ENCODE results near the gene SEMG1. TPM values are rescaled to one million over a fixed set of nuclear protein-coding genes. Genes with fewer than 3 reads are reported as not detected.

SEMG1 gene
- total RNA-seq, 1 donor from 2014 or later: not detected

DNA sequence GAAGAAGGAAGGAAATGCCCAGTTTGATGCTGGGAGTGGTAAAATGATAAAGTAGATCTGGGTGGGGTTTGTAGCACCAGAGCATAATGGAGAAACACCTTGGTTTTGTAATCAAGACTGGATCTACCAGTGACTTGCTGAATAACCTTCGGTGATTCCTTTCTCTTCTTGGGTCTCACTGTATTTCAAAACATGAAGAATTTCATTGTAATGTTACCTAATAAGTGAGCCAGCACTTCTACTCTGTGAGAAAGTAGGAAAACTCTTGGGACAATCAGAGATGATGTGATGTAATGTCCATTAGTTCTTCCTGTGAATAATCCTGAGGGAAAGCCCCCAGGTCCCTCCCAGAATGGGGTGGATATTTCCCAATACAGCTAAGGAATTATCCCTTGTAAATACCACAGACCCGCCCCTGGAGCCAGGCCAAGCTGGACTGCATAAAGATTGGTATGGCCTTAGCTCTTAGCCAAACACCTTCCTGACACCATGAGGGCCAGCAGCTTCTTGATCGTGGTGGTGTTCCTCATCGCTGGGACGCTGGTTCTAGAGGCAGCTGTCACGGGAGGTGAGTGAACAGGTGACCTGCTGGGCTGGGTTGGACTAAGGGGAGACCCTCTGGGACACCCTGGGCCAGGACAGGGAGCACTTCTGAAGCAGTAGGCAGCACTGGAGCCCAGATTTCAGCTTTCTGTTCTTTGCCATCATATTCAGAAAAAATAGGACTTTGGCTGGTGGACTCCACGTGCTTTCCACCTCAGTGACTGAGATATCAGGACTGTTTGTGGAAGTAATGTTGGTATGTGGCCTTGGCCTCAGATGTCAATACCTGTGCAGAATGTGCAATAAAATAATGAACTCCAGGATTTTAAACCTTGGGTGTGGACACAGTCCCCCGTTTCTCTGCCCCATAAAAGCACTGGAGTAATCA, 32.1 kb upstream of the SEMG1 start, which contains the start of gene PI3:
Gene PI3 (plus strand): TSS at position 469 of the 931 bp plus-strand sequence. CDS start 21 bp downstream, at position 490.
- DNase-seq (peak; percentile 76), ATAC-seq (peak; percentile 35 to 67)
- Histone ChIP-seq H3K27me3 (ENCODE audit: low read depth) (peaks cover 16% of the 10 kb centered on the region), H3K36me3 (no peaks in the 10 kb centered on the region), H3K27ac (no peak within 1 kb of the TSS), H3K4me3 (no peak within 1 kb of the TSS), H3K9me3 (no peaks in the 10 kb centered on the region), H3K4me1 (no peaks in the 10 kb centered on the region)
- TF ChIP-seq, protein P1, sequence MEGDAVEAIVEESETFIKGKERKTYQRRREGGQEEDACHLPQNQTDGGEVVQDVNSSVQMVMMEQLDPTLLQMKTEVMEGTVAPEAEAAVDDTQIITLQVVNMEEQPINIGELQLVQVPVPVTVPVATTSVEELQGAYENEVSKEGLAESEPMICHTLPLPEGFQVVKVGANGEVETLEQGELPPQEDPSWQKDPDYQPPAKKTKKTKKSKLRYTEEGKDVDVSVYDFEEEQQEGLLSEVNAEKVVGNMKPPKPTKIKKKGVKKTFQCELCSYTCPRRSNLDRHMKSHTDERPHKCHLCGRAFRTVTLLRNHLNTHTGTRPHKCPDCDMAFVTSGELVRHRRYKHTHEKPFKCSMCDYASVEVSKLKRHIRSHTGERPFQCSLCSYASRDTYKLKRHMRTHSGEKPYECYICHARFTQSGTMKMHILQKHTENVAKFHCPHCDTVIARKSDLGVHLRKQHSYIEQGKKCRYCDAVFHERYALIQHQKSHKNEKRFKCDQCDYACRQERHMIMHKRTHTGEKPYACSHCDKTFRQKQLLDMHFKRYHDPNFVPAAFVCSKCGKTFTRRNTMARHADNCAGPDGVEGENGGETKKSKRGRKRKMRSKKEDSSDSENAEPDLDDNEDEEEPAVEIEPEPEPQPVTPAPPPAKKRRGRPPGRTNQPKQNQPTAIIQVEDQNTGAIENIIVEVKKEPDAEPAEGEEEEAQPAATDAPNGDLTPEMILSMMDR (IDR thresholded peaks at IDR 0.05): no peak
- intact Hi-C loops (cut with DNase I): no loop called here

- Histone ChIP-seq H3K4me1 (no peaks in the 10 kb centered on the region), H3K27ac (no peak overlapping the region), H3K9me3 (no peaks in the 10 kb centered on the region), H3K27me3 (ENCODE audit: low read depth) (peaks cover 16% of the 10 kb centered on the region), H3K4me3 (no peak overlapping the region), H3K36me3 (no peaks in the 10 kb centered on the region)
- no peak for DNase-seq
- ATAC-seq: no peak
- intact Hi-C loops (cut with DNase I): no loop called here
- TF ChIP-seq, protein P1 (IDR thresholded peaks at IDR 0.05): no peak
These were observed 30.1 kb upstream of the SEMG1 start for GRCh38 chr20:45176526-45177267.

DNA sequence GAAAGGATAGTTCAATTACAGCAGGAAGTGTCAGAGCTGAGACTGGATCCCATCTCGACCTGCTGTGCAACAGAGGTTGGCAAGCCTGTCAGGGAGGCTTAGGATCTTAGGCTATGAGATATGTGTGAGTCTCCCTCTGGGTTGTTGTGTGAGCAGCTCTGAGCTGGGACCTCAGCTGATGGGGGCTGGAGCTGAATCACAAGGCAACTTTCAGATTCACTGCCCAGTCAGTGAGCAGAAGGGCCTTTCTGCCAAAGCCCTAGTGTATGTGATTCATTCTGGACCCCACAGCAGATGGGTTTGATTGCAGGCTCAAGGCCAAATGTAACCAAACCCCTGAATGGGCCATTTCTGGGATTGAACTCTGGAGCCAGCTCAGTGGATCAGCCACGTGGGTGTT, 27.7 kb upstream of the SEMG1 start:
- TF ChIP-seq, protein P1 (IDR thresholded peaks at IDR 0.05): no peak
- Histone ChIP-seq H3K36me3 (no peaks in the 10 kb centered on the region), H3K9me3 (no peaks in the 10 kb centered on the region), H3K27ac (no peak overlapping the region), H3K4me3 (no peak overlapping the region), H3K4me1 (no peaks in the 10 kb centered on the region), H3K27me3 (ENCODE audit: low read depth) (no peaks in the 10 kb centered on the region)
- intact Hi-C loops (cut with DNase I): no loop called here
- DNase-seq (no peak), ATAC-seq (no peak)

- no peaks in the 10 kb centered on the region for H3K27me3 ChIP-seq (ENCODE audit: low read depth)
These were observed 25.2 kb upstream of the SEMG1 start for GRCh38 chr20:45181639-45182038.

DNA sequence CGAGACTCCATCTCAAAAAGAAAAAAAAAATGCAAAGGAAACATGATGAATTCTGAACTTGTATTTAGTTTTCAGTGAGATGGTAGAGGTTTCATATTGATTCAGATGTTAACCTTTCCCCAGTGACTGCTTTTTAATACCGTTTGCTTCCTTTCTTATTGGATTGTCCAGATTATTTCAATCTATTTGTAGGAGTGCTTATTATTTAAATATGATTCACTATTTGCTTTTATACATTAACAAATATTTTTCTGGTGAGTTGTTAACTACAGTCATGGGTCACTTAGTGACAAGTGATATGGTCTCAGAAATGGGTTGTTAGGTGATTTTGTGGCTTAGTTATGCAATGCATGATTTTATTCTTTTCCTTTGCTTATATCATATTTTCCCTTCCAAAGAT, 23.7 kb upstream of the SEMG1 start:
- intact Hi-C loops (cut with DNase I): no loop called here
- no peak for ATAC-seq
- Histone ChIP-seq H3K9me3 (no peaks in the 10 kb centered on the region), H3K27me3 (ENCODE audit: low read depth) (no peaks in the 10 kb centered on the region), H3K27ac (no peak overlapping the region), H3K4me3 (no peak overlapping the region), H3K36me3 (no peaks in the 10 kb centered on the region), H3K4me1 (no peaks in the 10 kb centered on the region)
- TF ChIP-seq, protein P1 (IDR thresholded peaks at IDR 0.05): no peak
- DNase-seq: no peak

More at GRCh38 chr20:45181639-45182038, 25.2 kb upstream of the SEMG1 start:
- ATAC-seq (no peak), DNase-seq (no peak)
- TF ChIP-seq, protein P1 (IDR thresholded peaks at IDR 0.05): no peak
- H3K36me3 ChIP-seq: no peaks in the 10 kb centered on the region
- intact Hi-C loops (cut with DNase I): no loop called here
- H3K4me3 ChIP-seq: no peak overlapping the region
- no peaks in the 10 kb centered on the region for H3K9me3 ChIP-seq
- no peaks in the 10 kb centered on the region for H3K4me1 ChIP-seq
- no peak overlapping the region for H3K27ac ChIP-seq

Measured in lower lobe of right lung (tissue), 2 donors.